HEK293 (cell line): ENCODE data around the gene LRRC8E.

Experiments used
- BCL11B ChIP-seq: fragments of 450-650 bp; formaldehyde crosslinking; IDR thresholded peaks from 2 replicates; pipeline ENCODE4 v1.5.1; 2016; ENCODE audit warnings: low read depth, missing biosample characterization, missing genetic modification characterization
- CTCF ChIP-seq: fragments of 450-650 bp; formaldehyde crosslinking; IDR thresholded peaks from 2 replicates; pipeline ENCODE4 v1.5.1; 2016; ENCODE audit warnings: missing biosample characterization, missing genetic modification characterization
- FEZF1 ChIP-seq: fragments of 450-650 bp; formaldehyde crosslinking; IDR thresholded peaks from 2 replicates; pipeline ENCODE4 v1.5.1; 2016; ENCODE audit warnings: missing biosample characterization, missing genetic modification characterization
- OVOL3 ChIP-seq: fragments of 450-650 bp; formaldehyde crosslinking; IDR thresholded peaks from 2 replicates; pipeline ENCODE4 v1.5.1; 2016; ENCODE audit warnings: missing biosample characterization, missing genetic modification characterization
- SP3 ChIP-seq: fragments of 450-650 bp; formaldehyde crosslinking; IDR thresholded peaks from 2 replicates; pipeline ENCODE4 v1.5.1; 2016; ENCODE audit warnings: missing biosample characterization, missing genetic modification characterization
- ZBTB8A ChIP-seq: fragments of 450-650 bp; formaldehyde crosslinking; IDR thresholded peaks from 2 replicates; pipeline ENCODE4 v1.5.1; 2016; ENCODE audit warnings: missing biosample characterization, missing genetic modification characterization
- ZNF114 ChIP-seq: fragments of 450-650 bp; formaldehyde crosslinking; IDR thresholded peaks from 2 replicates; pipeline ENCODE4 v1.5.0; 2017; ENCODE audit warnings: missing biosample characterization, missing genetic modification characterization
- ZNF2 ChIP-seq: fragments of 450-650 bp; formaldehyde crosslinking; IDR thresholded peaks from 2 replicates; pipeline ENCODE4 v1.5.1; 2016; ENCODE audit warnings: missing biosample characterization, missing genetic modification characterization
- ZNF223 ChIP-seq: fragments of 450-650 bp; formaldehyde crosslinking; IDR thresholded peaks from 2 replicates; pipeline ENCODE4 v1.5.1; 2016; ENCODE audit warnings: missing biosample characterization, missing genetic modification characterization
- ZNF248 ChIP-seq: fragments of 450-650 bp; formaldehyde crosslinking; IDR thresholded peaks from 2 replicates; pipeline ENCODE4 v1.5.1; 2017; ENCODE audit warnings: missing biosample characterization, missing genetic modification characterization
- ZNF521 ChIP-seq: fragments of 450-650 bp; formaldehyde crosslinking; IDR thresholded peaks from 2 replicates; pipeline ENCODE4 v1.5.1; 2017; ENCODE audit warnings: missing biosample characterization, mild to moderate bottlenecking, missing genetic modification characterization
- ZNF624 ChIP-seq: fragments of 450-650 bp; formaldehyde crosslinking; IDR thresholded peaks from 2 replicates; pipeline ENCODE4 v1.5.1; 2017; ENCODE audit warnings: missing biosample characterization, missing genetic modification characterization
- ZNF629 ChIP-seq: fragments of 450-650 bp; formaldehyde crosslinking; IDR thresholded peaks from 2 replicates; pipeline ENCODE4 v1.5.1; 2017; ENCODE audit warnings: missing biosample characterization, missing genetic modification characterization
- ZNF747 ChIP-seq: fragments of 450-650 bp; formaldehyde crosslinking; IDR thresholded peaks from 2 replicates; pipeline ENCODE4 v1.5.1; 2016; ENCODE audit warnings: missing biosample characterization, missing genetic modification characterization
- TF ChIP-seq, protein P1 (sequence below): fragments of 450-650 bp; formaldehyde crosslinking; IDR thresholded peaks from 2 replicates; pipeline ENCODE4 v1.5.1; 2016; ENCODE audit warnings: missing biosample characterization, missing genetic modification characterization
- TF ChIP-seq, protein P2 (sequence below): fragments of 450-650 bp; formaldehyde crosslinking; IDR thresholded peaks from 2 replicates; pipeline ENCODE4 v1.5.1; 2016; ENCODE audit warnings: missing biosample characterization, missing genetic modification characterization
- TF ChIP-seq, protein P3 (sequence below): fragments of 450-650 bp; formaldehyde crosslinking; IDR thresholded peaks from 2 replicates; pipeline ENCODE4 v1.5.0; 2017; ENCODE audit warnings: missing biosample characterization, missing genetic modification characterization, borderline replicate concordance
- TF ChIP-seq, protein P4 (sequence below): fragments of 450-650 bp; IDR thresholded peaks from 2 replicates; pipeline ENCODE4 v1.5.1; 2018; ENCODE audit warnings: missing biosample characterization, mild to moderate bottlenecking, missing genetic modification characterization

The LRRC8E gene

DNA sequence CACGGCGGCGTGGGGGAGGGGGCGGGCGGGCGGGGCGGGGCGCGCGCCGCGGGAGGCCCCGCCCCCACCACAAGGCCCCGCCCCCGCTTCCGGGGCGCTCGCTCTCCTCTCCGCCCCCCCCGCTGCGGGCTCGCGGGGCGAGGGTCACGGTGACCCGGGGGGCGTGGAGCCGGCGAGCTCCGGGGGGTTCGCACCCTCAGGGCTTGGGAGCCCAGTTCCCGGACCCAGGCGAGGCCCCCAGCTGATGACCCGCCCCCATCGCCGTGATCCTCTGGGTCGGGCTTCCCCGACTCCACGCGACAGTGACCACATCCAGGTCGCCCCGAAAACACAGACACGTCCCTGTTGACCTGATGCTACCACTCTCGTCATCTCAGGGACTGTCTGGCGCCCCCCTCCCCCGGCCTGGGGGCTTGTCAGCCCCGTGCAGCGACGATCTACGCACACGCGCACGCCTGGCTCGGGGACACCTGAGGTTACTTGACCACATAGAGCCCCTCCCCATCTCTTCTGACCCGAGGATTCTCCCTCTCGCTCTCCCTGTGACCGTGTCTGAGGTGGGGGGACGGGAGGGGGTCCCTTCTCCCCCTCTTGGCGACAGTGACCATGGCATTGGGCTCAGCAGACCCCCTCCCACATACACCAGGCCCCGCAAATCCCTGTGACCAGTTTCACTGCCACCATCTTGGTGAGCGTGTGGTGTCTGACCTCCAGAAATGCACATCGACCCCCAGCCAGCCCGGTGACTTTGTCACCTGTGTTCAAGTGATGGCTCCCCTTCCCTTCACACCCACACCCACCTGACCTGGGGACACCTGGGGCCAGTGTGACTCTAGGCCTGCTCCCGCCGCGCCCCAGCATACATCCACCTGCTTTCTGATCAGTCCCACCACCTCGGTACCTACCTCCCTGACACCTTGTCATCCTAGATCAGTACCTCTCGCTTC is 16.0 kb downstream of the LRRC8E start (continued):
- TF ChIP-seq OVOL3 (no peak), ZNF624 (tag by site-specific recombination) (no peak), ZNF521 (tag by site-specific recombination) (no peak), ZNF248 (tag by site-specific recombination) (no peak), BCL11B (tag by site-specific recombination) (0 out of 2 replicates have a peak, but pooled peaks have one; percentile 68), SP3 (tag by site-specific recombination) (peak; percentile 44), ZNF2 (tag by site-specific recombination) (no peak), ZNF223 (no peak), ZNF114 (tag by site-specific recombination) (no peak), ZNF629 (tag by site-specific recombination) (peak; percentile 63; the same call in 1 of the 2 replicates), CTCF (tag by site-specific recombination) (peak; percentile 19; the same call in 1 of the 2 replicates), ZBTB8A (tag by site-specific recombination) (0 out of 2 replicates have a peak, but pooled peaks have one; percentile 14), FEZF1 (no peak), ZNF747 (tag by site-specific recombination) (no peak)
- TF ChIP-seq, protein P1, sequence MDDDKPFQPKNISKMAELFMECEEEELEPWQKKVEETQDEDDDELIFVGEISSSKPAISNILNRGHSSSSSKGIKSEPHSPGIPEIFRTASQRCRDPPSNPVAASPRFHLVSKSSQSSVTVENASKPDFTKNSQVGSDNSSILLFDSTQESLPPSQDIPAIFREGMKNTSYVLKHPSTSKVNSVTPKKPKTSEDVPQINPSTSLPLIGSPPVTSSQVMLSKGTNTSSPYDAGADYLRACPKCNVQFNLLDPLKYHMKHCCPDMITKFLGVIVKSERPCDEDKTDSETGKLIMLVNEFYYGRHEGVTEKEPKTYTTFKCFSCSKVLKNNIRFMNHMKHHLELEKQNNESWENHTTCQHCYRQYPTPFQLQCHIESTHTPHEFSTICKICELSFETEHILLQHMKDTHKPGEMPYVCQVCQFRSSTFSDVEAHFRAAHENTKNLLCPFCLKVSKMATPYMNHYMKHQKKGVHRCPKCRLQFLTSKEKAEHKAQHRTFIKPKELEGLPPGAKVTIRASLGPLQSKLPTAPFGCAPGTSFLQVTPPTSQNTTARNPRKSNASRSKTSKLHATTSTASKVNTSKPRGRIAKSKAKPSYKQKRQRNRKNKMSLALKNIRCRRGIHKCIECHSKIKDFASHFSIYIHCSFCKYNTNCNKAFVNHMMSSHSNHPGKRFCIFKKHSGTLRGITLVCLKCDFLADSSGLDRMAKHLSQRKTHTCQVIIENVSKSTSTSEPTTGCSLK (tag by site-specific recombination), result no peak
- TF ChIP-seq, protein P2, sequence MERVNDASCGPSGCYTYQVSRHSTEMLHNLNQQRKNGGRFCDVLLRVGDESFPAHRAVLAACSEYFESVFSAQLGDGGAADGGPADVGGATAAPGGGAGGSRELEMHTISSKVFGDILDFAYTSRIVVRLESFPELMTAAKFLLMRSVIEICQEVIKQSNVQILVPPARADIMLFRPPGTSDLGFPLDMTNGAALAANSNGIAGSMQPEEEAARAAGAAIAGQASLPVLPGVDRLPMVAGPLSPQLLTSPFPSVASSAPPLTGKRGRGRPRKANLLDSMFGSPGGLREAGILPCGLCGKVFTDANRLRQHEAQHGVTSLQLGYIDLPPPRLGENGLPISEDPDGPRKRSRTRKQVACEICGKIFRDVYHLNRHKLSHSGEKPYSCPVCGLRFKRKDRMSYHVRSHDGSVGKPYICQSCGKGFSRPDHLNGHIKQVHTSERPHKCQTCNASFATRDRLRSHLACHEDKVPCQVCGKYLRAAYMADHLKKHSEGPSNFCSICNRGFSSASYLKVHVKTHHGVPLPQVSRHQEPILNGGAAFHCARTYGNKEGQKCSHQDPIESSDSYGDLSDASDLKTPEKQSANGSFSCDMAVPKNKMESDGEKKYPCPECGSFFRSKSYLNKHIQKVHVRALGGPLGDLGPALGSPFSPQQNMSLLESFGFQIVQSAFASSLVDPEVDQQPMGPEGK (tag by site-specific recombination), result peak; percentile 84
- TF ChIP-seq, protein P3, sequence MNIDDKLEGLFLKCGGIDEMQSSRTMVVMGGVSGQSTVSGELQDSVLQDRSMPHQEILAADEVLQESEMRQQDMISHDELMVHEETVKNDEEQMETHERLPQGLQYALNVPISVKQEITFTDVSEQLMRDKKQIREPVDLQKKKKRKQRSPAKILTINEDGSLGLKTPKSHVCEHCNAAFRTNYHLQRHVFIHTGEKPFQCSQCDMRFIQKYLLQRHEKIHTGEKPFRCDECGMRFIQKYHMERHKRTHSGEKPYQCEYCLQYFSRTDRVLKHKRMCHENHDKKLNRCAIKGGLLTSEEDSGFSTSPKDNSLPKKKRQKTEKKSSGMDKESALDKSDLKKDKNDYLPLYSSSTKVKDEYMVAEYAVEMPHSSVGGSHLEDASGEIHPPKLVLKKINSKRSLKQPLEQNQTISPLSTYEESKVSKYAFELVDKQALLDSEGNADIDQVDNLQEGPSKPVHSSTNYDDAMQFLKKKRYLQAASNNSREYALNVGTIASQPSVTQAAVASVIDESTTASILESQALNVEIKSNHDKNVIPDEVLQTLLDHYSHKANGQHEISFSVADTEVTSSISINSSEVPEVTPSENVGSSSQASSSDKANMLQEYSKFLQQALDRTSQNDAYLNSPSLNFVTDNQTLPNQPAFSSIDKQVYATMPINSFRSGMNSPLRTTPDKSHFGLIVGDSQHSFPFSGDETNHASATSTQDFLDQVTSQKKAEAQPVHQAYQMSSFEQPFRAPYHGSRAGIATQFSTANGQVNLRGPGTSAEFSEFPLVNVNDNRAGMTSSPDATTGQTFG, result no peak
- TF ChIP-seq, protein P4, sequence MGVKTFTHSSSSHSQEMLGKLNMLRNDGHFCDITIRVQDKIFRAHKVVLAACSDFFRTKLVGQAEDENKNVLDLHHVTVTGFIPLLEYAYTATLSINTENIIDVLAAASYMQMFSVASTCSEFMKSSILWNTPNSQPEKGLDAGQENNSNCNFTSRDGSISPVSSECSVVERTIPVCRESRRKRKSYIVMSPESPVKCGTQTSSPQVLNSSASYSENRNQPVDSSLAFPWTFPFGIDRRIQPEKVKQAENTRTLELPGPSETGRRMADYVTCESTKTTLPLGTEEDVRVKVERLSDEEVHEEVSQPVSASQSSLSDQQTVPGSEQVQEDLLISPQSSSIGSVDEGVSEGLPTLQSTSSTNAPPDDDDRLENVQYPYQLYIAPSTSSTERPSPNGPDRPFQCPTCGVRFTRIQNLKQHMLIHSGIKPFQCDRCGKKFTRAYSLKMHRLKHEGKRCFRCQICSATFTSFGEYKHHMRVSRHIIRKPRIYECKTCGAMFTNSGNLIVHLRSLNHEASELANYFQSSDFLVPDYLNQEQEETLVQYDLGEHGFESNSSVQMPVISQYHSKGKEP, result no peak
